Measurements from ENCODE around the gene CREB3L4.
"Not testable (repeated sequence)": the region's sequence is repeated elsewhere in the genome, so short reads cannot be mapped to it uniquely, and the experiment has no call there.

Gene CREB3L4

GRCh38 chr1:153973525-153973924, 5.8 kb downstream of the CREB3L4 start:
- DNase-seq: no peak
- TF ChIP-seq POLR2A (IDR thresholded peaks at IDR 0.05; ENCODE audit: low read length): no peak
- no peak for TF ChIP-seq GATA1 (IDR thresholded peaks at IDR 0.05; ENCODE audit: low read depth, low read length)

DNA sequence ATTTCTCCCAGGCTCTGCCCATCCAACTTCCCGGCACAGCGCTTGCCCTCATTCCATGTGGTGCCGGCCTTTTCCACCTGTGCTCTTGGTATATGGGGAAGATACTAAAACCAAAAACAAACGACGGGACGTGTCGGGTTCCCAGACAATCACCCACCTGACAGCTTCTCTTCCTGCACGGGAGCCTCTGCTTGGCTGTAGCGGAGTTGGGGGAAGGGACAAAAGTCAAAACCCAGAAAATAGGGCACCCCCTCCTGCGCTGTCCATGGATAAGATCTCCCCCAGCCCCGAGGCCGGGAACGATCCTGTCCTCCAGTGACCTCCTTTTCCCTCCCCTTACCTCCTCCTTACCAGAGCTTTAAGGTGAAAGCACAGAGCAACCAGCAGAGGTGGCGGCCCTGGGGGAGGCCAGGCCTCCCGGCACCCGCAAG, 9.1 kb downstream of the CREB3L4 start:
- peak in 1 of 2 experiments; percentile 73 for DNase-seq

GRCh38 chr1:153977250-153978240, 9.8 kb downstream of the CREB3L4 start, which contains the start of gene JTB:
JTB (minus strand) TSS chr1:153977674; CDS start chr1:153977252, 422 bp downstream.
- DNase-seq: peak; percentile 87 to 92
- TF ChIP-seq POLR2A (IDR thresholded peaks at IDR 0.05; ENCODE audit: low read length): peak; percentile 89
- TF ChIP-seq GATA1 (IDR thresholded peaks at IDR 0.05; ENCODE audit: low read depth, low read length): no peak

More for the DNA sequence above, 9.1 kb downstream of the CREB3L4 start:
- no peak for TF ChIP-seq POLR2A (IDR thresholded peaks at IDR 0.05; ENCODE audit: low read length)
- no peak for TF ChIP-seq GATA1 (IDR thresholded peaks at IDR 0.05; ENCODE audit: low read depth, low read length)

DNA sequence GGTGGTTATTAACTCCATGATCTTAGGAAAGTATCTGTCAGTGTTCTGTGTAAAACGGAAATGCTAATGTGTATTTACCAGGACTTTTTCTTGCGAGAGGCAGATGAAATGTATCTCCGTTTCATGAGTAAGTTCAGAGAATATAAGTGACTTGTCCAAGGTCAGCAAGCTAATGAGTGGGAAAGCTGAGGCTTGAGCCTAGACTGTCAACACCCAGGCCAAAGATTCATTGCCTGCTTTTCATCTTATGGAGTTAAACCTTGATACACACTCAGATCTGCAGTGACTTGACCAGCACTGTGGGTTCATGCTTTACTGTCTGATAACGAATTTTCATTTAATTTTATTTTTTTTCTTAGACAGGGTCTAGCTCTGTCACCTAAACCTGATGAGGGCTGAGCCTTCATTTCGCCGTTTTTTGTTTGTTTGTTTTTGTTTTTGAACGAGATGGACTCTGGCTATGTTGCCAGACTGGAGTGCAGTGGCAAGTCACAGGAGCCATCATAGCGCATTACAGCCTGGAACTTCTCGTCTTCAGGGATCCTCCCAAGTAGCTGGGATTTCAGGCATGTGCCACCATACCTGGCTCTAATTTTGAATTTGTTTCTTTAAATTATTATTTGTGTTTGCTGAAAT, 10.7 kb downstream of the CREB3L4 start:
- no peak for DNase-seq
- TF ChIP-seq GATA1 (IDR thresholded peaks at IDR 0.05; ENCODE audit: low read depth, low read length) (no peak), POLR2A (IDR thresholded peaks at IDR 0.05; ENCODE audit: low read length) (no peak)

- not testable (repeated sequence) for DNase-seq
Observed at GRCh38 chr1:153979091-153979490, 11.4 kb downstream of the CREB3L4 start.

GRCh38 chr1:153981735-153982134, 14.0 kb downstream of the CREB3L4 start:
- DNase-seq: not testable (repeated sequence)

GRCh38 chr1:153984123-153984894, 16.6 kb downstream of the CREB3L4 start:
- no peak for TF ChIP-seq POLR2A (IDR thresholded peaks at IDR 0.05; ENCODE audit: low read length)
- TF ChIP-seq GATA1 (IDR thresholded peaks at IDR 0.05; ENCODE audit: low read depth, low read length): no peak
- no peak for DNase-seq

DNA sequence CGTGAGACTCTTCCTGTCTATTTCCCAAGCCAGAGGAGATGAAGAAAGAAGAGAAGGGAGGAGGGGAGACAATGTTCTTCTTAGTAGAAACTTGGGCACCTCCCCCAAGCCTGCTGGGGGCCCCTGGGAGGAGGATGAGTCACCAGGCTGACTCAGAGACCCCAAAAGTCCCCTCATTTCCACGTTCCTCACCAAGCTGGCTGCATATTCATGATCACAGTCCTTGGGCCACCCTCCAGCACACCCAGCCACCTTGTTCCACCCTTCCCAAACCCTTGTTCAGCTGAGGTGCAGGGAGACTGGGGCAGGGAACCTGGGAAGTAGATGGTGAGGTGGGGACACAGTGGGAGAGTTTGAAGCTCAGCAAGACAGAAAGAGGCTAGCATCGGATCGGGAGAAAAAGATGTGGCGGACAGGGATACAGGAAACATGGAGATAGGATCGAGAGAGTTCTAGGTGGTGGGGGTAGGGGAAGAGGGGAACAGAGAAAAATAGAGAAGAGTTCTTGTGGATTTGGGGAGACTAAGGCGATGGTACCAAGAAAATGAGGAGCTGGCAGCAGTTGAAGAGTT, 17.7 kb downstream of the CREB3L4 start:
- peak; percentile 38 to 64 for DNase-seq

GRCh38 chr1:153985941-153986761, 18.4 kb downstream of the CREB3L4 start, which contains the start of gene RAB13:
RAB13 (minus strand) TSS chr1:153986339; CDS start chr1:153986236, 103 bp downstream.
- TF ChIP-seq POLR2A (IDR thresholded peaks at IDR 0.05; ENCODE audit: low read length) (no peak), GATA1 (IDR thresholded peaks at IDR 0.05; ENCODE audit: low read depth, low read length) (no peak)
- peak; percentile 70 to 78 for DNase-seq

More for the DNA sequence above, 17.7 kb downstream of the CREB3L4 start:
- TF ChIP-seq POLR2A (IDR thresholded peaks at IDR 0.05; ENCODE audit: low read length) (no peak), GATA1 (IDR thresholded peaks at IDR 0.05; ENCODE audit: low read depth, low read length) (no peak)

DNA sequence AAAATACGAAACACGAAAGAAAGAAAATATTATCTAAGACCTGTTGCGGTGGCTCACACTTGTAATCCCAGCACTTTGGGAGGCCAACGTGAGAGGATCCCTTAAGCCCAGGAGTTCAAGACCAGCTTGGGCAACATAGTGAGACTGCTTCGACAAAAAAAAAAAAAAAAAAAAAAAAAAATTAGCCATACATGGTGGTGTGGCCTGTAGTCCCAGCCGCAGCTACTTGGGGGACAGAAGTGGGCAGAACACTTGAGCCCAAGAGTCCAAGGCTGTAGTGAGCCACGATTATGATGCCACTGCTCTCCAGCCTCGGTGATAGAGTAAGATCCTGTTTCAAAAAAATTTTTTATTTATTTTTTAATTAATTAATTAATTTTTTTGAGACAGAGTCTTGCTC, 19.9 kb downstream of the CREB3L4 start:
- TF ChIP-seq POLR2A (IDR thresholded peaks at IDR 0.05; ENCODE audit: low read length): no peak
- no peak for TF ChIP-seq GATA1 (IDR thresholded peaks at IDR 0.05; ENCODE audit: low read depth, low read length)
- no peak for DNase-seq

DNA sequence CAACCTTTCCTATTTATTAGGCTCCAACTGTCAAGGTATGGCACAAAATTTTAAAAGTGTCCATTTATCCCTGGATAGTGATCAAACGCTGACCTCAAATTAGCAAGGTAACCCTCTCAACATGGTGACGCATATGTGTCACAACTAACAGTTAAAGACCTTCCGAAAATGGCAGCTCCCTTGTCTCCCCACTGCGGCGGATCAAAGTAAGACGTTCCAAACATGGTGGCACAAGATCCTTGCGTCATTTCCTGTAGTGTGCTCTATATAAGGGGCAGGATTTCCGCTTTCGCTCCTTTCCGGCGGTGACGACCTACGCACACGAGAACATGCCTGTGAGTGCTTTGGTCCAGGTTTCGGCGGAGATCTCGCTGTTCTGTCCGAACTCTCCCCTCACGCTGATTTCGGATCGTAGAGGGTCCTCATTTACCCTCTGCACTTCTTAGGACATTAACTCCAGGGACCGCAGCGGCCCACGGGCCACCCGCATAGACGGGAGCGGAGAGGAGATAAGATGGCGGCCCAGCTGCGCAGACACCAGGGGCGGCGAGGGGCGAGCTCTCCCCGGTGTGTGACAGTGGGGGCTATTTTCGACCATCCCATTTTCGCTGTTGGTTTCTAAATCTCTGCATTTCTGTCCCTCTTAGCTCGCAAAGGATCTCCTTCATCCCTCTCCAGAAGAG, 22.9 kb downstream of the CREB3L4 start, which contains the start of gene RPS27:
TSS of gene RPS27 (plus strand) at position 295 of the 683 bp plus-strand sequence. CDS start at position 330, 35 bp downstream.
- peak; percentile 98 for DNase-seq
- TF ChIP-seq GATA1 (IDR thresholded peaks at IDR 0.05; ENCODE audit: low read depth, low read length): no peak
- peak; percentile 100 for TF ChIP-seq POLR2A (IDR thresholded peaks at IDR 0.05; ENCODE audit: low read length)

DNA sequence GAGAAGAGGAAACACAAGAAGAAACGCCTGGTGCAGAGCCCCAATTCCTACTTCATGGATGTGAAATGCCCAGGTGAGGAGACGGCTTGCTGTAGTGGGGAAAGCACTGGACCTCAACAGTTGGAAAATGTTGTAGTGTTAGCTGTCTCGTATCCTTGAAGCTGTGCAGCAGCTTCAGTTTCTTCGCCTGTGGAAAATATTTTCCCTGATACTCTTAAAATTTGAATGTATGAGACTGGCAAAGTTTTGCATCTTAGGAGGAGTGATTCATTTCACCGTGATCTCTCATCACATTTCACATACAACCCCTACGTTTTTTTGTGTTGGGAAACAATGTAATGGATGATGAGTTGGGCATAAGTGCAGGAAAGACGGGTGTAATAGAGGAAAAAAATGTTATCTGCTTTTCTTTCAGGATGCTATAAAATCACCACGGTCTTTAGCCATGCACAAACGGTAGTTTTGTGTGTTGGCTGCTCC, 23.5 kb downstream of the CREB3L4 start:
- TF ChIP-seq GATA1 (IDR thresholded peaks at IDR 0.05; ENCODE audit: low read depth, low read length) (no peak), POLR2A (IDR thresholded peaks at IDR 0.05; ENCODE audit: low read length) (no peak)
- DNase-seq: no peak

Data from erythroblast (primary cell).